Measurements from ENCODE around the gene ANXA10. TPM values are rescaled to one million over a fixed set of nuclear protein-coding genes. Genes with fewer than 3 reads are reported as not detected.

Gene ANXA10
- total RNA-seq, 1 donor, result 1.1 TPM

DNA sequence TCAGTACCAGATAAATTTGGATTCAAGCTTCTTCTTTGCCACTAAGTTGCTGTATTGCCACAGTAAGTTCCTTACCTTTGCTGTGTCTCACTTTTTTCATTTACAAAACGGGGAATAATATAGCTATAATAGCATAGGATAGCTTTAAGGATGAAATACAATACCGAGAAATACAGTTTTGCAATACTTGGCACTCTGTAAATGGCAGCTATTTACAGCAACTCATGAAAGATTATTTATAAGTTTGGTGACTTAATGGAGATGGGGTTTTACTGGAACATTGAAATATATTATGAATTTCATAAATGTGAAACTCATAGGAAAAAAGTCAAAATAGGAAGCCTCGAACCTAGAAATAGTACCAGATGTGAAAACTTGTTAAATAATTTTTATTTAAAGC is 27.6 kb downstream of the ANXA10 start:
- Histone ChIP-seq H3K4me2 (ENCODE audit: insufficient read depth, low read length) (no peak overlapping the region), H3K36me3 (ENCODE audit: insufficient read depth, low read length) (no peaks in the 10 kb centered on the region), H4K20me1 (ENCODE audit: insufficient read depth, low read length) (no peaks in the 10 kb centered on the region), H3K4me3 (ENCODE audit: insufficient read depth, low read length) (no peak overlapping the region), H3K4me1 (ENCODE audit: insufficient read depth, low read length) (peaks cover 23% of the 10 kb centered on the region), H3K79me2 (ENCODE audit: insufficient read depth, low read length) (no peaks in the 10 kb centered on the region), H2AFZ (ENCODE audit: low read length) (no peak overlapping the region), H3K27me3 (ENCODE audit: insufficient read depth, low read length) (no peaks in the 10 kb centered on the region), H3K9me3 (ENCODE audit: low read depth, low read length) (no peaks in the 10 kb centered on the region), H3K27ac (ENCODE audit: low read depth, low read length) (no peak overlapping the region)
- TF ChIP-seq, protein P1, sequence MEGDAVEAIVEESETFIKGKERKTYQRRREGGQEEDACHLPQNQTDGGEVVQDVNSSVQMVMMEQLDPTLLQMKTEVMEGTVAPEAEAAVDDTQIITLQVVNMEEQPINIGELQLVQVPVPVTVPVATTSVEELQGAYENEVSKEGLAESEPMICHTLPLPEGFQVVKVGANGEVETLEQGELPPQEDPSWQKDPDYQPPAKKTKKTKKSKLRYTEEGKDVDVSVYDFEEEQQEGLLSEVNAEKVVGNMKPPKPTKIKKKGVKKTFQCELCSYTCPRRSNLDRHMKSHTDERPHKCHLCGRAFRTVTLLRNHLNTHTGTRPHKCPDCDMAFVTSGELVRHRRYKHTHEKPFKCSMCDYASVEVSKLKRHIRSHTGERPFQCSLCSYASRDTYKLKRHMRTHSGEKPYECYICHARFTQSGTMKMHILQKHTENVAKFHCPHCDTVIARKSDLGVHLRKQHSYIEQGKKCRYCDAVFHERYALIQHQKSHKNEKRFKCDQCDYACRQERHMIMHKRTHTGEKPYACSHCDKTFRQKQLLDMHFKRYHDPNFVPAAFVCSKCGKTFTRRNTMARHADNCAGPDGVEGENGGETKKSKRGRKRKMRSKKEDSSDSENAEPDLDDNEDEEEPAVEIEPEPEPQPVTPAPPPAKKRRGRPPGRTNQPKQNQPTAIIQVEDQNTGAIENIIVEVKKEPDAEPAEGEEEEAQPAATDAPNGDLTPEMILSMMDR (IDR thresholded peaks at IDR 0.05; ENCODE audit: extremely low read depth, low read depth, low read length), result no peak
- no peak for DNase-seq (ENCODE audit: insufficient read length, low spot score, missing footprints)

DNA sequence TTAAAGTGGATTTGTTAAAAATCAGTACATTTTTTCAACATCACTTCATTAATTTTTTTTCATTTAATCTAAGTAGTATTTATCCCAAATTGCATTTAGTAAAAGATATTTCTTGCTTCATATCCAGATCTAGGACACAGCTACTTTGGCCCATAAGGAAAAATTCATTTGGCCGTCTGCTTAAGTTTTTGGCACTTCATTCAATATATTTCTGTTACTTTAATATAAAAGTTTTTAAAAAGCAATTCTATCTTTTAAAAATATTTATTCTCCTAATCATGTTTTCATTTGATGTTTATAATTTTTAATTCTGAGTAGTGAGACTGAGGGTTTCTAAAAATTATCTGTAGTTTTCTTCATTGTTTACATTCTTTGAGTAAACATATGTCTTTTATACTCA is 28.5 kb downstream of the ANXA10 start:
- Histone ChIP-seq H3K4me2 (ENCODE audit: insufficient read depth, low read length) (no peak overlapping the region), H4K20me1 (ENCODE audit: insufficient read depth, low read length) (no peaks in the 10 kb centered on the region), H3K79me2 (ENCODE audit: insufficient read depth, low read length) (no peaks in the 10 kb centered on the region), H3K27ac (ENCODE audit: low read depth, low read length) (no peak overlapping the region), H3K4me3 (ENCODE audit: insufficient read depth, low read length) (no peak overlapping the region), H3K9me3 (ENCODE audit: low read depth, low read length) (no peaks in the 10 kb centered on the region), H3K27me3 (ENCODE audit: insufficient read depth, low read length) (no peaks in the 10 kb centered on the region), H3K36me3 (ENCODE audit: insufficient read depth, low read length) (no peaks in the 10 kb centered on the region), H3K4me1 (ENCODE audit: insufficient read depth, low read length) (peaks cover 28% of the 10 kb centered on the region), H2AFZ (ENCODE audit: low read length) (no peak overlapping the region)
- TF ChIP-seq, protein P1 (IDR thresholded peaks at IDR 0.05; ENCODE audit: extremely low read depth, low read depth, low read length), result no peak
- no peak for DNase-seq (ENCODE audit: insufficient read length, low spot score, missing footprints)

DNA sequence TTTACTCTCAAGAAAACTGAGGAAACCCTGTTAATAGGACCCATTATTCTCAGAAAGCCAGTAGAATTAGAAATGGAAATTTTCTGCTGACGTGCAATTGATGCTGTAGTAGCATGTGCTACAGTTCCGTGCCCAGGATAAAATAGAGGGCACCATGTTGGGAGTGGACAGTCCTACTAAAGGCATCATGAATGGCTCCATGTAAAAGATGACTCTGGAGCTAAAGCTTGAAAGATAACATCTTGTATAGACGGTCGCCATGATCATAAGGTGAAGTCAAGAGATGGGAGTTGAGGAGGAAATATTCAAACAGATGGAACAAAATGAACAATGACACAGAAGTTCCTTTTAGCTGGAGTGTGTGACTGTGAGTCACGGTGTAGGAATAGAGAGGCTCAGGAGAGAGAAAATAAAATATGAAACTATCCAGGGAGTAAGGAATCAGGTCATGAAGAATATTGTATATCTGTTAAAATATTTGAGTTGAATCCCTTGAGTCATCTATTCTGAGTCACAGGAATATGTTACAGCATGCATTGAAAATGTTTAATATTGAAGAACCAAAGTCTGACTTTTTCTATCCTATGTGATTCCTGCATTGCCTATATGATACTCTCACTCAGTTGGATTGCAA is 31.8 kb downstream of the ANXA10 start:
- TF ChIP-seq, protein P1 (IDR thresholded peaks at IDR 0.05; ENCODE audit: extremely low read depth, low read depth, low read length), result no peak
- peak; percentile 30 for DNase-seq (ENCODE audit: insufficient read length, low spot score, missing footprints)
- H3K36me3 ChIP-seq (ENCODE audit: insufficient read depth, low read length), result no peaks in the 10 kb centered on the region
- peak overlapping the region; percentile 89 for H3K27ac ChIP-seq (ENCODE audit: low read depth, low read length)
- no peaks in the 10 kb centered on the region for H3K79me2 ChIP-seq (ENCODE audit: insufficient read depth, low read length)
- H2AFZ ChIP-seq (ENCODE audit: low read length), result peak overlapping the region; percentile 28
- peak overlapping the region; percentile 2 for H3K4me3 ChIP-seq (ENCODE audit: insufficient read depth, low read length)
- no peaks in the 10 kb centered on the region for H3K27me3 ChIP-seq (ENCODE audit: insufficient read depth, low read length)
- H3K4me1 ChIP-seq (ENCODE audit: insufficient read depth, low read length), result peaks cover 31% of the 10 kb centered on the region
- H3K4me2 ChIP-seq (ENCODE audit: insufficient read depth, low read length), result peak overlapping the region; percentile 55
- no peaks in the 10 kb centered on the region for H4K20me1 ChIP-seq (ENCODE audit: insufficient read depth, low read length)
- no peaks in the 10 kb centered on the region for H3K9me3 ChIP-seq (ENCODE audit: low read depth, low read length)

DNA sequence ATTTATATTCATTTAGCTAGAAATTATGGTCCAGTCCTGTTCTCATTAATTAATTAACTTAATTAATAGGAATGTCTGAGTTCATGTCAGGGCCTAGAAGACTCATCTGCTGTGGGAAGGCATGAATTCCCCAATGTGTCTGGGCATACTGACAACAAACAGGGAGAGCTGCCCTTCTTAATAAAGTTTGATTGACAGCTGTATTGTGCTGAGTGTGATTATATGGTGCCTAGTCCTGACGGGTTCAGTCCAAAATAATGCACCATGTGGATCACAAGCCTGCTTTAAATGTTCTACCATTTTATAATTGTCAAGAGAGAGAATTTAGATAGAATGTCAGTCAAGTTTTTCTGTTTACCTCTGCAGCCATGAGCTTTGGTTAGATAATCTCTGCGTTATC is 34.6 kb downstream of the ANXA10 start:
- Histone ChIP-seq H3K4me2 (ENCODE audit: insufficient read depth, low read length) (no peak overlapping the region), H3K27ac (ENCODE audit: low read depth, low read length) (no peak overlapping the region), H3K4me3 (ENCODE audit: insufficient read depth, low read length) (no peak overlapping the region), H3K4me1 (ENCODE audit: insufficient read depth, low read length) (peaks cover 32% of the 10 kb centered on the region), H2AFZ (ENCODE audit: low read length) (no peak overlapping the region), H4K20me1 (ENCODE audit: insufficient read depth, low read length) (no peaks in the 10 kb centered on the region), H3K79me2 (ENCODE audit: insufficient read depth, low read length) (no peaks in the 10 kb centered on the region), H3K9me3 (ENCODE audit: low read depth, low read length) (no peaks in the 10 kb centered on the region), H3K27me3 (ENCODE audit: insufficient read depth, low read length) (no peaks in the 10 kb centered on the region), H3K36me3 (ENCODE audit: insufficient read depth, low read length) (no peaks in the 10 kb centered on the region)
- DNase-seq (ENCODE audit: insufficient read length, low spot score, missing footprints), result no peak
- TF ChIP-seq, protein P1 (IDR thresholded peaks at IDR 0.05; ENCODE audit: extremely low read depth, low read depth, low read length), result no peak

All from osteoblast (primary cell).